Peyer's patch (tissue), 4 donors: ENCODE measurements around the gene PRM1. TPM values are rescaled to one million over a fixed set of nuclear protein-coding genes. Genes with fewer than 3 reads are reported as not detected.

Experiments used
- DNase-seq, 3 donors: peaks; one replicate each; pipeline ENCODE4 v3.0.0-alpha.2; 2017 to 2019
- H3K27ac ChIP-seq, 4 donors: fragments of 200-600 bp; sonication (generic); one replicate each; pipeline ENCODE4 v1.5.1; 2016 to 2019
- H3K27me3 ChIP-seq, 2 donors: fragments of 200-600 bp; sonication (generic); one replicate each; pipeline ENCODE4 v1.5.1; 2019
- H3K36me3 ChIP-seq, 3 donors: fragments of 200-600 bp; sonication (generic); one replicate each; pipeline ENCODE4 v1.5.1; 2016 to 2019
- H3K4me1 ChIP-seq, 4 donors: fragments of 200-600 bp; sonication (generic); one replicate each; pipeline ENCODE4 v1.5.1; 2016 to 2019
- H3K4me3 ChIP-seq, 4 donors: fragments of 200-600 bp; sonication (generic); 1 replicate in 3 of 4; 2 replicates in 1 of 4; pipeline ENCODE4 v1.5.1; 2016 to 2019; ENCODE audit warnings: mild to moderate bottlenecking in 1 of 4
- H3K9me3 ChIP-seq, 4 donors: fragments of 200-600 bp; sonication (generic); one replicate each; pipeline ENCODE4 v1.5.1; 2016 to 2019; ENCODE audit warnings: mild to moderate bottlenecking in 1 of 4
- CTCF ChIP-seq, 6 experiments: fragments of 450-650 bp in 4 of 6; fragments of 200-600 bp in 2 of 6; sonication (generic) in 1 of 6; IDR thresholded peaks; one replicate each; pipeline ENCODE4 v1.5.1; 2017 to 2019; ENCODE audit warnings: antibody characterized with exemption in 6 of 6, mild to moderate bottlenecking in 3 of 6, moderate library complexity in 1 of 6
- POLR2A ChIP-seq, 2 donors: fragments of 450-650 bp; IDR thresholded peaks; one replicate each; pipeline ENCODE4 v1.5.1; 2017; ENCODE audit warnings: antibody characterized with exemption in 2 of 2, mild to moderate bottlenecking in 2 of 2, moderate library complexity in 2 of 2
- total RNA-seq, 4 donors: library from RNA; depleted of rRNA; stranded (reverse); fragments of >200 nt; gene quantifications; one replicate each; pipeline ENCODE4 v1.1.0, GENCODE V29; 2016

Gene PRM1
- total RNA-seq, 4 donors from 2014 or later, result not detected

- no peak for DNase-seq
- Histone ChIP-seq H3K36me3 (no peaks in the 10 kb centered on the region), H3K9me3 (no peaks in the 10 kb centered on the region), H3K27me3 (no peaks in the 10 kb centered on the region), H3K27ac (no peak overlapping the region), H3K4me3 (no peak overlapping the region), H3K4me1 (peaks cover 5 to 43% (median 16%) of the 10 kb centered on the region in 4 donors)
- TF ChIP-seq POLR2A (IDR thresholded peaks at IDR 0.05), result no peak
These were observed 21.2 kb downstream of the PRM1 start for GRCh38 chr16:11259655-11260595.

GRCh38 chr16:11258553-11259492 is 22.3 kb downstream of the PRM1 start:
- TF ChIP-seq POLR2A (IDR thresholded peaks at IDR 0.05) (no peak), CTCF (IDR thresholded peaks at IDR 0.05) (no peak)
- H3K9me3 ChIP-seq, result no peaks in the 10 kb centered on the region
- no peaks in the 10 kb centered on the region for H3K36me3 ChIP-seq
- H3K4me3 ChIP-seq, result peak overlapping the region in 2 of 4 donors; percentile 13 to 38
- no peaks in the 10 kb centered on the region for H3K27me3 ChIP-seq
- peak overlapping the region; percentile 46 to 85 (median 56) for H3K27ac ChIP-seq
- peak; percentile 50 to 76 (median 72) for DNase-seq
- H3K4me1 ChIP-seq, result peaks cover 5 to 50% (median 13%) of the 10 kb centered on the region in 4 donors

GRCh38 chr16:11257131-11257938 is 23.8 kb downstream of the PRM1 start:
- peak overlapping the region; percentile 83 to 99 (median 97) for H3K4me3 ChIP-seq
- peak; percentile 76 to 90 (median 77) for DNase-seq
- H3K4me1 ChIP-seq, result peaks cover 3 to 44% (median 13%) of the 10 kb centered on the region in 4 donors
- H3K36me3 ChIP-seq, result no peaks in the 10 kb centered on the region
- peak in 1 of 2 donors; percentile 15 for TF ChIP-seq POLR2A (IDR thresholded peaks at IDR 0.05)
- TF ChIP-seq CTCF (IDR thresholded peaks at IDR 0.05), result peak; percentile 36 to 78 (median 70)
- no peaks in the 10 kb centered on the region for H3K27me3 ChIP-seq
- peak overlapping the region; percentile 98 to 99 (median 98) for H3K27ac ChIP-seq
- H3K9me3 ChIP-seq, result no peaks in the 10 kb centered on the region

- TF ChIP-seq POLR2A (IDR thresholded peaks at IDR 0.05) (no peak), CTCF (IDR thresholded peaks at IDR 0.05) (no peak)
- DNase-seq, result peak; percentile 51 to 83 (median 81)
- Histone ChIP-seq H3K27me3 (no peaks in the 10 kb centered on the region), H3K4me1 (peaks cover 3 to 44% (median 13%) of the 10 kb centered on the region in 4 donors), H3K9me3 (no peaks in the 10 kb centered on the region), H3K27ac (peak overlapping the region; percentile 98 to 99 (median 98)), H3K36me3 (no peaks in the 10 kb centered on the region), H3K4me3 (peak overlapping the region; percentile 83 to 99 (median 97))
These were observed 24.4 kb downstream of the PRM1 start for GRCh38 chr16:11256661-11257130.

GRCh38 chr16:11255737-11256660 is 25.1 kb downstream of the PRM1 start, which contains the start of gene SOCS1:
SOCS1 (minus strand) TSS chr16:11256204; CDS start chr16:11255478, 726 bp downstream.
- Histone ChIP-seq H3K4me1 (peaks cover 3 to 44% (median 13%) of the 10 kb centered on the region in 4 donors), H3K27ac (peak within 1 kb of the TSS; percentile 98 to 99 (median 98))

More at GRCh38 chr16:11255737-11256660, 25.1 kb downstream of the PRM1 start, which contains the start of gene SOCS1:
- H3K4me3 ChIP-seq, result peak within 1 kb of the TSS; percentile 83 to 99 (median 97)
- no peaks in the 10 kb centered on the region for H3K36me3 ChIP-seq
- peak; percentile 84 to 92 (median 92) for DNase-seq
- TF ChIP-seq CTCF (IDR thresholded peaks at IDR 0.05) (peak; percentile 86 to 96 (median 96)), POLR2A (IDR thresholded peaks at IDR 0.05) (peak; percentile 90 to 99)
- no peaks in the 10 kb centered on the region for H3K27me3 ChIP-seq
- no peaks in the 10 kb centered on the region for H3K9me3 ChIP-seq
